Right cardiac atrium (tissue), 5 donors: Measurements from ENCODE around the gene RMI2. TPM values are rescaled to one million over a fixed set of nuclear protein-coding genes. Genes with fewer than 3 reads are reported as not detected.

Experiments
- ATAC-seq, 2 donors: fragments of 200-7000 bp; cut with Tn5 transposase; one replicate each; pipeline versions ENCODE4 v1.8.0 to v1.9.1; 2020; ENCODE audit warnings: moderate library complexity in 2 of 2, mild to moderate bottlenecking in 1 of 2
- DNase-seq, 3 donors: peaks; one replicate each; pipeline ENCODE4 v3.0.0-alpha.2; 2020
- H3K27ac ChIP-seq: one replicate; pipeline ENCODE4 v1.5.1; 2013; ENCODE audit warnings: mild to moderate bottlenecking, low read length, control low read depth, moderate library complexity
- H3K27me3 ChIP-seq: one replicate; pipeline ENCODE4 v1.6.1; 2013; ENCODE audit not compliant: control insufficient read depth, insufficient read depth
- H3K4me1 ChIP-seq: one replicate; pipeline ENCODE4 v1.6.1; 2013; ENCODE audit warnings: low read length; ENCODE audit not compliant: control insufficient read depth, insufficient read depth
- H3K4me3 ChIP-seq: one replicate; pipeline ENCODE4 v1.5.1; 2013; ENCODE audit warnings: low read length, control low read depth
- H3K9me3 ChIP-seq: one replicate; pipeline ENCODE4 v1.6.1; 2013; ENCODE audit warnings: low read length; ENCODE audit not compliant: control insufficient read depth
- WGBS: extraction: QIAGEN DNeasy Blood & Tissue Kit; methylation state at CpG from one replicate; pipeline ENCODE4 v1.1.7; 2013; 5-methylcytosine and 5-hydroxymethylcytosine counted together
- intact Hi-C, 4 donors: fragments of 100-400 bp; cut with DNase I; formaldehyde crosslinking; loops; one replicate each; pipeline versions ENCODE4 v1.11.0 to v1.14.0; 2022 to 2023
- polyA plus RNA-seq: library from polyadenylated mRNA; stranded (reverse); fragments of 200-250 nt; gene quantifications from one replicate; pipeline ENCODE4 v1.2.3, GENCODE V29; 2013
- total RNA-seq, 4 donors: library from RNA; stranded (reverse); fragmentation: NEBNext Ultra II Directional; extraction: Animal tissue kit (Norgen Biotek cat#: 25700); gene quantifications; one replicate each; pipeline ENCODE4 v1.2.1, GENCODE V29; 2021
- donor health status: healthy with polysubstance abuse.
- donor health status: DM: no; HTN: yes; CAD: no.
- donor health status: DM: no; HTN: no; CAD: no.
- donor health status: DM: no; HTN: yes; CAD: no; lungs with severe emphysema.
- donor health status: DM: yes; HTN: yes; CAD: no.

Gene RMI2
- total and polyA plus RNA-seq, 5 donors = 0.20 to 0.97 (median 0.53) TPM; not detected in 1

DNA sequence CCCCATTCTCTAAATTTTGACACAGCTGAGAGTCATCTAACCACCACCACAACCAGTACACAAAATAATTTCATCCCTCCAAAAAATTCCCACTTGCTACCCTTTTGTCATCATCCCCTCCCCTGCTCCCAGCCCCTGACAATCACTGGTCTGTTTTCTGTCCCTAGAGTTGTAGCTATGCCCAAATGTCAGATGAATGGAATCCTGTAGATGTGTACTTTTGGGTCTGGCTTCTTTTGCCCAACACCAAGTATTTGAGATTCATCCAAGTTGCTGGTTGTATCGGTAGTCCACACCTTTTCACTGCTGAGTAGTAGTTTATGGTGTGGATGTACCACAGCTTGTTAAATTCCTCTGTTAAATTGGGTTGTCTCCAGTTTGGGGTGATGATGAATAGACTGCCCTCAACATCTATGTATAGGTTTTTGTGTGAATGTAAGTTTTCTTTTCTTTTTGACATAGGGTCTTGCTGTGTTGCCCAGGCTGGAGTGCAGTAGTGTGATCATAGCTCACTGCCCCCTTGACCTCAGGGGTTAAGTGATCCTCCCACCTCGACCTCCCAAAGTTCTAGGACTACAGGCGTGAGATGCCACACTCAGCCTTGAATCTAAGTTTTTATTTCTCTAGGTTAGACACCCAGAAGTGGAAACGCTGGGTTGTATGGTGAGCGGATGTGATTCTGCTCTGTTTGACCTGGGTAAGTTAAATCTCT is 14.6 kb upstream of the RMI2 start:
- no peaks in the 10 kb centered on the region for H3K9me3 ChIP-seq
- H3K27ac ChIP-seq = no peak overlapping the region
- 84% methylated on average over 5 of the region's 5 CpGs for WGBS
- intact Hi-C loops = no loop called here
- H3K4me3 ChIP-seq = no peak overlapping the region
- no peak for ATAC-seq
- no peak for DNase-seq
- no peaks in the 10 kb centered on the region for H3K27me3 ChIP-seq
- H3K4me1 ChIP-seq = no peaks in the 10 kb centered on the region

DNA sequence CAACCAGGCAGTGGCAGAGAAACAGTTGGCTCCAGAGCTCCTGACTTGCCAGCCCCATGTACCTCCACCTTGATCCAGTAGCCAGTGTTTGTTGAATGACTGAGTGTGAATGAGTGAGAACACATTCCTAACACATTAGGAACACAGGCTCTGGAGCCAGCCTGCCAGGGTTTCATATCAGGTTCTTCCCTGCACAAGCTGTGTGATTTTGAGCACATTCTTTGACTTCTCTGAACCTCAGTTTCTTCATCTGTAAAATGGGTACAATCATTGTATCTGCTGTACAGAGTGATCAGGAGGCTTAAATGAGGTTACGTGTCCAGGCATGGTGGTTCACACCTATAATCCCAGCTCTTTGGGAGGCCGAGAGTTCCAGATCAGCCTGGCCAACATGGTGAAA is 13.3 kb upstream of the RMI2 start:
- H3K9me3 ChIP-seq = no peaks in the 10 kb centered on the region
- 96% methylated on average over 2 of the region's 2 CpGs for WGBS
- intact Hi-C loops = no loop called here
- no peaks in the 10 kb centered on the region for H3K4me1 ChIP-seq
- no peak overlapping the region for H3K4me3 ChIP-seq
- H3K27ac ChIP-seq = no peak overlapping the region
- DNase-seq (no peak), ATAC-seq (no peak)
- no peaks in the 10 kb centered on the region for H3K27me3 ChIP-seq

DNA sequence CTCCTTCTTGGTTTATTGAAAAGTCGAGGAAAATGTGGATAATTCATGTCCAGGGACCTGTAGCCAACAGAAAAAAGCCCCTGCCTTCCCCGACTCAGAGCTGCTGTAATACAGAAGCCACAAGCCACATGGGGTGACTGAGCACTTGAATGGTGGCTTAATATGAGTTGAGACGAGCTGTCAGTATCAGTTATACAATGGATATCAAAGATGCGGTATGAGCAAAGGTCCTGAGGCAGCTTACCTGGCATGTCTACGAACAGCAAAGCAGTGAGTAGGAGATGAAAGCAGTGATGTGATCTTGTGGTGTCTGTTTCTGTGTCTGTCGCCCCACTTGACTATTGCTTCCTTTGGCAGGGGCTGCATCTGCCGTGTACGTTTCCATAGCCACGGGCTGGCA is 12.2 kb upstream of the RMI2 start:
- no peaks in the 10 kb centered on the region for H3K9me3 ChIP-seq
- intact Hi-C loops = no loop called here
- DNase-seq = no peak
- 74% methylated on average over 9 of the region's 9 CpGs for WGBS
- H3K4me3 ChIP-seq = no peak overlapping the region
- no peak for ATAC-seq
- H3K27me3 ChIP-seq = no peaks in the 10 kb centered on the region
- H3K4me1 ChIP-seq = no peaks in the 10 kb centered on the region
- H3K27ac ChIP-seq = no peak overlapping the region

DNA sequence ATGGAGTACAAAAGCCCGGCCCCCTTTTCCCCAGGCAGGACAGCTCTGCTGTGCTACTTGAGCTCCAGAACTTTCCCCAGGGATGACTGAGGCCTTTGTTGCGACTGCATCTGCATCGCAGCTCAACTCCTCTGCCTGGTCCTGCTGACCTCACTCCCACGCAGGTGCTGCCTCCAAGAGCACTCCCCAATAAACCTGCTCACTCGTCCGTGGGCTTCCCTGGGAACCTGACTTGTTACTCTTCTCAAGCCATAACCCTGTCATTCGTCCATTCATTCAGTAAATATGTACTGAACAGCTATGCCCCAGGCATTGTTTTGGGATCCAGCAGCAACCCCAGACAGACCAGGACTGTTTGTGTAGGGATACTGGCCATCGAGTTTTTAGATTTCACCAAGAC is 11.6 kb upstream of the RMI2 start:
- no peak overlapping the region for H3K4me3 ChIP-seq
- H3K27ac ChIP-seq = no peak overlapping the region
- H3K27me3 ChIP-seq = no peaks in the 10 kb centered on the region
- DNase-seq = no peak
- ATAC-seq = no peak
- WGBS = 60% methylated on average over 8 of the region's 8 CpGs
- intact Hi-C loops = no loop called here
- H3K9me3 ChIP-seq = no peaks in the 10 kb centered on the region
- H3K4me1 ChIP-seq = no peaks in the 10 kb centered on the region

DNA sequence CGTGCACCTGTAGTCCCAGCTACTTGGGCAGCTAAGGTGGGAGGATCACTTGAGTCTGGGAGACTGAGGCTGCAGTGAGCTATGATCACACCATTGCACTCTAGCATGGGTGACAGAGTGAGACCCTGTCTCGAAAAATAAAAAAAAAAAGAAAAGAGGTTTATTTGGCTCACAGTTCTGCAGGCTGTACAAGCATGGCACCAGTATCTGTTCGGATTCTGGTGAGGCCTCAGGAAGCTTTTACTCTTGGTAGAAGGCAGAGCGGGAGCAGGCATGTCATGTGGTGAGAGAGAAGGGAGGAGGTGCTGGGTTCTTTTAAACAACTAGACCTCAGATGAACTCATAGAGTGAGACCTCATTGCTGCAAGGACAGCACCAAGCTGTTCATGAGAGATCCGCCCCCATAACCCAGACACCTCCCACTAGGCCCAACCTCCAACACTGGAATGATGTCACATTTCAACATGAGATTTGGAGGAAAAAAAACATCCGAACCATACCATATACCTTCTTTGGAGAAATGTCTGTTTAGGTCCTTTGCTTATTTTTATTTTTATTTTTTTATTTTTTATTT is 10.3 kb upstream of the RMI2 start:
- intact Hi-C loops = no loop called here
- DNase-seq (no peak), ATAC-seq (no peak)
- Histone ChIP-seq H3K4me1 (no peaks in the 10 kb centered on the region), H3K9me3 (no peaks in the 10 kb centered on the region), H3K4me3 (no peak overlapping the region), H3K27me3 (no peaks in the 10 kb centered on the region), H3K27ac (no peak overlapping the region)
- WGBS = 90% methylated on average over 6 of the region's 6 CpGs

DNA sequence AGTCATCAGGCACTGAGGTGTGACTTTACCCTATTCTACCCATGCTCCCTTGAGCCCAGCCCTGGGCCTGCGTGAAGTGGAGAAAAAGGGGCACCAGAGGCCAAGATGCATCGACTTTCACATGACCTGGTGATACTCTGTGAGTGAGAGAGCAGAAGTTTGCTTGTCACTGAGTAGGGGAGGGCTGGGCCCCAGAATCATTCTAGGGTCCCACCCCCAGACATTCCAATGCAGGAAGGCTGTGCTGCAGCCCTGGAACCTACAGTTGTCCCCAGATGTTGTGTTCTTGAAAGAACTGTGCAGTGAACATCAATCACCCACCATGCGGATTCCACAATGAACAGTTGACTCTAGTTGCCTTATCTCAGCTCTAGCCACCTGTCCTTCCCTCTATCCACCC is 6.2 kb upstream of the RMI2 start:
- DNase-seq (no peak), ATAC-seq (no peak)
- Histone ChIP-seq H3K27me3 (no peaks in the 10 kb centered on the region), H3K4me1 (no peaks in the 10 kb centered on the region), H3K9me3 (no peaks in the 10 kb centered on the region), H3K27ac (no peak overlapping the region), H3K4me3 (no peak overlapping the region)
- intact Hi-C loops = no loop called here
- WGBS = 74% methylated on average over 3 of the region's 3 CpGs

DNA sequence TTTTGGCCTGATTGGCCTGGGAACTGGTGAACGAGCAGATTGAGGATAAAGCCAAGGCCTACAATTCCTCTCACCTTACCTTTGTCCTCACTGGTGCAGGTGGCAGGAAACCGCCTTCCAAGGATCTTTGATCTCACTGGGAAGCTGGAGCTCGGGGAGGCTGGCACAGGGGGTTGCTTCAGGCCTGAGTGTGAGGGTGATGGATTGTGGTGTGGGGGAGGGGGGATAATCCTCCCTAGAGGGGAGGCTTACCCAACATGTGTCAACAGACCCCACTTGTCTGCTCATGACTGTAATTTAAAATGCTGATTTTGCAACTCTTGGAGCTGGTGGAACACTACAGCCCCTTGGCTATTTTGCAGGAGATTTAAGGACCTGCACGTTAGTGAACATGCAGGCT is 4.5 kb upstream of the RMI2 start:
- Histone ChIP-seq H3K4me3 (no peak overlapping the region), H3K4me1 (no peaks in the 10 kb centered on the region), H3K9me3 (no peaks in the 10 kb centered on the region), H3K27me3 (no peaks in the 10 kb centered on the region), H3K27ac (no peak overlapping the region)
- ATAC-seq = no peak
- no peak for DNase-seq
- 87% methylated on average over 4 of the region's 4 CpGs for WGBS
- intact Hi-C loops = no loop called here

DNA sequence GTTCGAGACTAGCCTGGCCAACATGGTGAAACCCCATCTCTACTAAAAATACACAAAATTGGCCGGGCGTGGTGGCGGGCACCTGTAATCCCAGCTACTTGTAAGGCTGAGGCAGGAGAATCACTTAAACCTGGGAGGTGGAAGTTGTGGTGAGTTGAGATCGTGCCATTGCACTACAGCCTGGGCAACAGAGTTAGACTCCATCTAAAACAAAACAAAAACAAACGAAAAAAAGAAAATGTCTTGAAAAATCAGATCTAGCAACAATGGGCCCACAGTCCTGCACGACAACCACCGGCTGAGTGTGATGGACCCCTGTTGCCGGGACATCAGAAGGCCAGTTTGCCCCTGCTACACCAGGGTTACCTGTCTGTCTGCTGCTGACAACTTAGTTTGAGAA is 3.9 kb upstream of the RMI2 start:
- DNase-seq (no peak), ATAC-seq (no peak)
- WGBS = 90% methylated on average over 9 of the region's 9 CpGs

DNA sequence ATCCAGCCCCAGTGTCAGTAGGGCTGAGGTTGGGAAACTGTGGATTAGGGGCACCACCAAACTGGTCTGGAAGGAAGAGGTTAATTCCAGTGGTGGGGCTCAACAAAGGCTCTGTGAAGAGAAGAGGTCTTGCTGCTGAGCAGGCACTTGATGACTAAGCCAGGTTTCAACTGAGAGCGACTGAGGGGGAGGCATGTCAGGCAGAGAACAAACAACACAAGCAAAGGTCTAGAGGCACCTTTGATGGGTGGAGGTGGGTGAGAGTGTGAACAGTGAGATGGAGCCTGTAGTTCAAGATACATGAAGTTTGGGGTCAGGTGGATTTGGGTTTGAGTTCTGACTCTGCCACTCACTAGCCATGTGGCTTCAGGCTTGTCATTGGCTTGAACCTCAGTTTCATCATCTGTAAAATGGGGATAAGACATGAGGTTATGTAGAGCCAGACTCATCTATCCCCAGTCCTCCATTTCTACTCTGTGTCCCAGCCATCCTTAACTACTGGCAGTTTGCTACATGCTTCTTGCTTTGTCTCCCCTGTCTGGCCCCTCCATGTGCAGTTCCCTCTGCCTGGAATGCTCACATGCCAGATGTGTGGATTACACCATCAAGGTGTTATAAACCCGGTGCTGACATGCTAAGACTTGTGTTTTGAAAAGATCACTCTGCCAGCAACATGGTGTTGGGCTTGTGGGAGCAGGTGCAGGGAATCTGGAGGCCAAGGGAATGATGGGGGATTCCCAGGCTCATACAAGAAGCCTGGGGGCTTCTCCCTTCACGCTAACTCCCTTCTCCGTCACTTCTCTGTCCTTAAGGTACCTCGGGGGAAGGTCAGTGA is 3.0 kb upstream of the RMI2 start:
- H3K4me3 ChIP-seq = no peak overlapping the region
- no peaks in the 10 kb centered on the region for H3K27me3 ChIP-seq
- H3K4me1 ChIP-seq = no peaks in the 10 kb centered on the region
- no peaks in the 10 kb centered on the region for H3K9me3 ChIP-seq
- DNase-seq (no peak), ATAC-seq (no peak)
- WGBS = 73% methylated on average over 5 of the region's 5 CpGs
- intact Hi-C loops = no loop called here
- no peak overlapping the region for H3K27ac ChIP-seq

More for the DNA sequence above, 3.9 kb upstream of the RMI2 start:
- Histone ChIP-seq H3K4me1 (no peaks in the 10 kb centered on the region), H3K4me3 (no peak overlapping the region), H3K27me3 (no peaks in the 10 kb centered on the region), H3K9me3 (no peaks in the 10 kb centered on the region), H3K27ac (no peak overlapping the region)
- intact Hi-C loops = no loop called here

DNA sequence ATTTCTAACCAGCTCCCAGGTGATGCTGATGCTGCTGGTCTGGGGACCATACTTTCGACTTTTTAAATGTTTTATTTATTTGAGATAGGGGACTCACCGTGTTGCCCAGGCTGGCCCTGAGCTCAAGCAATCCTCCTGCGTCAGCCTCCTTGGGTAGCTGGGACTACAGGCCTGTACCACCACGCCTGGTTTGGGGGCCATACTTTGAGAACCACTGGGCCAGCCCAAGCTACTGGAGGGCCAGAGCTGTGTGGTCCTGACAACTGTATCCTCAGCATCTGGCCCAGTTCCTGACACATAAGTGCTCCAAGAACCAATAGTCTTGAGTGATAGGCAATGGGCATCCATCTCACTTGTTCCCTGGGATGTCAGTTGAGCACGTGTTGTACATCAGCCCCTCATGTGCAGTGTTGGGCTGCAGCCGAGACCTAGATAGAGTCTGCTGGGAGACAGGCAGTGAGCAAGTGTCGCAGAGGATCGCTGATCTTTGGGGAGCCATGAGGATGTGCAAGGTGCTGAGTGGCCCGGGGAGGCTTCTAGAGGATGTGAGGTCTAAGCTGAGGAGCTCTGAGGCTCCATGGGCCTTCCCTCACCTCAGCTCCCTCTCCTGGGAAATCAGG is 1.6 kb downstream of the RMI2 start:
- intact Hi-C loops = no loop called here
- Histone ChIP-seq H3K4me1 (no peaks in the 10 kb centered on the region), H3K27ac (no peak overlapping the region), H3K4me3 (no peak overlapping the region), H3K27me3 (no peaks in the 10 kb centered on the region), H3K9me3 (no peaks in the 10 kb centered on the region)
- WGBS = 87% methylated on average over 9 of the region's 9 CpGs
- ATAC-seq (no peak), DNase-seq (no peak)

DNA sequence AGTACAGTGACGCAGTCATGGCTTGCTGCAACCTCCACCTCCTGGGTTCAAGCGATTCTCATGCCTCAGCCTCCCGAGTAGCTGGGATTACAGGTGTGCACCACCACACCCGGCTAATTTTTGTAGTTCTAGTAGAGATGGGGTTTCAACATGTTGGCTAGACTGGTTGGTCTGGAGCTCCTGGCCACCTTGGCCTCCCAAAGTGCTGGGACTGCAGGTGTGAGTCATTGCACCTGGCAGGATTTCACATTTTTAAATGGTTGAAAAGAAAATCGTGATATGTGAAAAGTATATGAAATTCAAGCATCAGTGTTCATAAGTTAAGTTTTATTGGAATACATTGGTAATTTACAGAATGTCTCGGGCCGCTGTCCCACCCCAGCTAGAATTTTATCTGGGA is 2.6 kb downstream of the RMI2 start:
- intact Hi-C loops = no loop called here
- ATAC-seq = no peak

More for the DNA sequence above, 2.6 kb downstream of the RMI2 start:
- Histone ChIP-seq H3K27ac (no peak overlapping the region), H3K4me1 (no peaks in the 10 kb centered on the region), H3K4me3 (no peak overlapping the region), H3K9me3 (no peaks in the 10 kb centered on the region), H3K27me3 (no peaks in the 10 kb centered on the region)
- DNase-seq = no peak
- 97% methylated on average over 7 of the region's 7 CpGs for WGBS
